Mucosa of descending colon (tissue), 3 donors: ENCODE data around the gene EVX1. TPM values are rescaled to one million over a fixed set of nuclear protein-coding genes. Genes with fewer than 3 reads are reported as not detected.

Experiments
- ATAC-seq: fragments of 200-7000 bp; cut with Tn5 transposase; one replicate; pipeline ENCODE4 v1.9.1; 2020; ENCODE audit warnings: mild to moderate bottlenecking, moderate library complexity
- DNase-seq, 3 donors: peaks; one replicate each; pipeline ENCODE4 v3.0.0-alpha.2; 2020
- H3K36me3 ChIP-seq: fragments of 200-600 bp; one replicate; pipeline ENCODE4 v1.8.0; 2021; ENCODE audit warnings: low read depth, mild to moderate bottlenecking
- H3K4me1 ChIP-seq: fragments of 200-600 bp; one replicate; pipeline ENCODE4 v1.8.0; 2021; ENCODE audit warnings: low read depth, mild to moderate bottlenecking
- H3K4me3 ChIP-seq: fragments of 200-600 bp; one replicate; pipeline ENCODE4 v1.8.0; 2021; ENCODE audit warnings: mild to moderate bottlenecking
- H3K9me3 ChIP-seq: fragments of 200-600 bp; one replicate; pipeline ENCODE4 v1.8.0; 2021; ENCODE audit warnings: mild to moderate bottlenecking
- CTCF ChIP-seq: fragments of 200-600 bp; IDR thresholded peaks from one replicate; pipeline ENCODE4 v1.8.0; 2022; ENCODE audit warnings: antibody characterized with exemption, mild to moderate bottlenecking
- intact Hi-C, 2 donors: fragments of 100-400 bp; cut with DNase I in 1 of 2; cut with micrococcal nuclease in 1 of 2; formaldehyde crosslinking; loops; one replicate each; pipeline versions ENCODE4 v1.11.0 to v1.11.1; 2022; cut with DNase I, micrococcal nuclease
- total RNA-seq, 3 donors: library from RNA; stranded (reverse); fragmentation: NEBNext Ultra II Directional in 2 of 3; extraction: Animal tissue kit (Norgen Biotek cat#: 25700) in 2 of 3; gene quantifications; one replicate each; pipeline versions ENCODE4 v1.2.1 to v1.2.4, GENCODE V29; 2021 to 2023
- donor health status: DM: no; HTN: no; CAD: no; lungs with moderate emphysema.
- donor health status: DM: no; HTN: no; CAD: no.
- donor health status: DM: no; HTN: yes; CAD: no.

The EVX1 gene
- total RNA-seq, 3 donors from 2014 or later = 0.43 to 2.7 TPM; not detected in 1

- H3K36me3 ChIP-seq = no peaks in the 10 kb centered on the region
- ATAC-seq (no peak), DNase-seq (no peak)
- intact Hi-C loops = no loop called here
- no peak overlapping the region for H3K4me3 ChIP-seq
- H3K9me3 ChIP-seq = no peaks in the 10 kb centered on the region
- H3K4me1 ChIP-seq = peaks cover 25% of the 10 kb centered on the region
- no peak for TF ChIP-seq CTCF
Observed at GRCh38 chr7:27248911-27249723, 6.5 kb downstream of the EVX1 start.

- DNase-seq (no peak), ATAC-seq (no peak)
- Histone ChIP-seq H3K9me3 (no peaks in the 10 kb centered on the region), H3K36me3 (no peaks in the 10 kb centered on the region), H3K4me1 (peaks cover 22% of the 10 kb centered on the region), H3K4me3 (no peak overlapping the region)
- TF ChIP-seq CTCF = no peak
- intact Hi-C loops = no loop called here
Observed at GRCh38 chr7:27249724-27250556, 7.3 kb downstream of the EVX1 start.

- Histone ChIP-seq H3K36me3 (no peaks in the 10 kb centered on the region), H3K9me3 (no peaks in the 10 kb centered on the region), H3K4me3 (no peak overlapping the region), H3K4me1 (peaks cover 16% of the 10 kb centered on the region)
- no peak for TF ChIP-seq CTCF
- no peak for ATAC-seq
- no peak for DNase-seq
- intact Hi-C loops = no loop called here
Observed at GRCh38 chr7:27250557-27251070, 8.0 kb downstream of the EVX1 start.

GRCh38 chr7:27251136-27251651 lies 8.6 kb downstream of the EVX1 start:
- no peaks in the 10 kb centered on the region for H3K9me3 ChIP-seq
- H3K4me3 ChIP-seq = no peak overlapping the region
- no peaks in the 10 kb centered on the region for H3K36me3 ChIP-seq
- intact Hi-C loops = no loop called here
- peaks cover 10% of the 10 kb centered on the region for H3K4me1 ChIP-seq
- ATAC-seq = no peak
- DNase-seq = no peak
- TF ChIP-seq CTCF = no peak

GRCh38 chr7:27251652-27252590 lies 9.3 kb downstream of the EVX1 start:
- Histone ChIP-seq H3K9me3 (no peaks in the 10 kb centered on the region), H3K4me3 (no peak overlapping the region), H3K36me3 (no peaks in the 10 kb centered on the region), H3K4me1 (peaks cover 8% of the 10 kb centered on the region)
- intact Hi-C loops = no loop called here
- no peak for TF ChIP-seq CTCF
- DNase-seq = no peak
- ATAC-seq = no peak
